ENCODE data around the gene HS6ST2. TPM values are rescaled to one million over a fixed set of nuclear protein-coding genes. Genes with fewer than 3 reads are reported as not detected.

The HS6ST2 gene
- polyA plus RNA-seq, 1 donor (not counting 4 experiments of a cell fraction or from before 2014, with no cell fraction given): 0.43 TPM

DNA sequence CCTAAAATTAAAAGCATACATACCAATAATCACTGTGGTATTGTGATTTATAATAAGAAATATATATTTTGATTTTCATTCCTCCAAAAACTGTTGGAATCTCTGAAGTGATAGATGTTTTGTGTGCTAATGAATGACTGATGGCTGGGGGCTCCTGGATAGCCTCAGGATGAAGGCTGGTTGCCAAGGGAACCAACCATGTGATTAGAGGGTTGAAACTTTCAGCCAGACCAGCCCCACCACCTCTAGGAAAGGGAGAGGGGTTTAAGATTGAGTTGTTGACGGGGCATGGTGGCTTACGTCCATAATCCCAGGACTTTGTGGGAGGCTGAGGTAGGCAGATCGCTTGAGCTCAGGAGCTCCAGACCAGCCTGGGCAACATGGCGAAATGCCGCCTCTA is 34.0 kb downstream of the HS6ST2 start:
- Histone ChIP-seq H2AFZ (ENCODE audit: control insufficient read depth, low read length) (no peak overlapping the region), H3K27me3 (ENCODE audit: control insufficient read depth, extremely low read depth, insufficient read depth, low read length) (no peaks in the 10 kb centered on the region), H3K4me3 (ENCODE audit: control insufficient read depth in 2 of 3, extremely low read depth in 1 of 3, insufficient read depth in 2 of 3, low read depth in 1 of 3, low read length in 3 of 3) (no peak overlapping the region), H3K36me3 (ENCODE audit: control insufficient read depth in 2 of 2, extremely low read depth in 1 of 2, insufficient read depth in 2 of 2, low read length in 2 of 2) (no peaks in the 10 kb centered on the region), H3K79me2 (ENCODE audit: control insufficient read depth, insufficient read depth, low read length) (no peaks in the 10 kb centered on the region), H4K20me1 (ENCODE audit: control insufficient read depth, extremely low read depth, insufficient read depth, low read length) (no peaks in the 10 kb centered on the region), H3K9me1 (ENCODE audit: control insufficient read depth, extremely low read depth, insufficient read depth, low read length) (no peaks in the 10 kb centered on the region), H3K9ac (ENCODE audit: control insufficient read depth, extremely low read depth, insufficient read depth, low read length) (no peak overlapping the region), H3K27ac (ENCODE audit: control insufficient read depth, insufficient read depth, low read length) (no peak overlapping the region), H3K4me2 (ENCODE audit: control insufficient read depth, extremely low read depth, insufficient read depth, low read depth, low read length) (no peak overlapping the region), H3K9me3 (ENCODE audit: control insufficient read depth, low read depth, low read length) (no peaks in the 10 kb centered on the region), H3K4me1 (ENCODE audit: control insufficient read depth, extremely low read depth, insufficient read depth, low read length) (no peaks in the 10 kb centered on the region)
- DNase-seq (ENCODE audit: low read depth, low spot score) (no peak), FAIRE-seq (no peak)
- no peak for TF ChIP-seq EZH2 (IDR thresholded peaks at IDR 0.05; ENCODE audit: low read length)
- TF ChIP-seq, protein P1, sequence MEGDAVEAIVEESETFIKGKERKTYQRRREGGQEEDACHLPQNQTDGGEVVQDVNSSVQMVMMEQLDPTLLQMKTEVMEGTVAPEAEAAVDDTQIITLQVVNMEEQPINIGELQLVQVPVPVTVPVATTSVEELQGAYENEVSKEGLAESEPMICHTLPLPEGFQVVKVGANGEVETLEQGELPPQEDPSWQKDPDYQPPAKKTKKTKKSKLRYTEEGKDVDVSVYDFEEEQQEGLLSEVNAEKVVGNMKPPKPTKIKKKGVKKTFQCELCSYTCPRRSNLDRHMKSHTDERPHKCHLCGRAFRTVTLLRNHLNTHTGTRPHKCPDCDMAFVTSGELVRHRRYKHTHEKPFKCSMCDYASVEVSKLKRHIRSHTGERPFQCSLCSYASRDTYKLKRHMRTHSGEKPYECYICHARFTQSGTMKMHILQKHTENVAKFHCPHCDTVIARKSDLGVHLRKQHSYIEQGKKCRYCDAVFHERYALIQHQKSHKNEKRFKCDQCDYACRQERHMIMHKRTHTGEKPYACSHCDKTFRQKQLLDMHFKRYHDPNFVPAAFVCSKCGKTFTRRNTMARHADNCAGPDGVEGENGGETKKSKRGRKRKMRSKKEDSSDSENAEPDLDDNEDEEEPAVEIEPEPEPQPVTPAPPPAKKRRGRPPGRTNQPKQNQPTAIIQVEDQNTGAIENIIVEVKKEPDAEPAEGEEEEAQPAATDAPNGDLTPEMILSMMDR (optimal IDR thresholded peaks at IDR 0.05 in 1 of 3, IDR thresholded peaks at IDR 0.05 in 1 of 3, conservative IDR thresholded peaks at IDR 0.05 in 1 of 3; ENCODE audit: extremely low read depth in 1 of 3, insufficient read depth in 2 of 3, low read length in 3 of 3): no peak
- dilution Hi-C loops (cut with MboI; ENCODE audit: extremely low pct_ligation_motif_present, low sequenced_read_pairs): no loop called here

DNA sequence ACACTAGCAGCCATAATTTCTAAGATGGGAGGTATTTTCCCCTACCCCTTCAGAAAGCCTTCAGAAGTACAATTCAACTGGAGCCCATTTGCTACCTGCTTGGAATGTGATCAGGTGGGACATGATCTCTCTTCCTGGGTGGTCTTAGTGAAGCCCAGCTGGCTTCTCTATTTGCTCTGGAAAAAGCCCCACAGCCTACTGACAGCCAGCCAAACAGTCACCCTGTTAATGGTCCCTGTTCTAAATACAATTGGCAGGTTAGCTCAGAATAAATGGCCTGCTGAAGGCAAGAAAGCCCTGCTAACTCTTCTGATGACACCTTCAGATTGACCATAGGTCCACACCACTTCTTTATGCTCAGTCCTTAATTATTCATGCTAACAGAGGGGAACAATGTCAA is 39.9 kb downstream of the HS6ST2 start:
- dilution Hi-C loops (cut with MboI; ENCODE audit: extremely low pct_ligation_motif_present, low sequenced_read_pairs): no loop called here
- FAIRE-seq: no peak
- no peaks in the 10 kb centered on the region for H3K79me2 ChIP-seq (ENCODE audit: control insufficient read depth, insufficient read depth, low read length)

More for the DNA sequence above, 39.9 kb downstream of the HS6ST2 start:
- Histone ChIP-seq H3K36me3 (ENCODE audit: control insufficient read depth in 2 of 2, extremely low read depth in 1 of 2, insufficient read depth in 2 of 2, low read length in 2 of 2) (no peaks in the 10 kb centered on the region), H3K9me3 (ENCODE audit: control insufficient read depth, low read depth, low read length) (no peaks in the 10 kb centered on the region), H3K4me2 (ENCODE audit: control insufficient read depth, extremely low read depth, insufficient read depth, low read depth, low read length) (no peak overlapping the region), H3K9me1 (ENCODE audit: control insufficient read depth, extremely low read depth, insufficient read depth, low read length) (no peaks in the 10 kb centered on the region), H3K4me3 (ENCODE audit: control insufficient read depth in 2 of 3, extremely low read depth in 1 of 3, insufficient read depth in 2 of 3, low read depth in 1 of 3, low read length in 3 of 3) (no peak overlapping the region), H4K20me1 (ENCODE audit: control insufficient read depth, extremely low read depth, insufficient read depth, low read length) (no peaks in the 10 kb centered on the region), H3K4me1 (ENCODE audit: control insufficient read depth, extremely low read depth, insufficient read depth, low read length) (no peaks in the 10 kb centered on the region), H3K27me3 (ENCODE audit: control insufficient read depth, extremely low read depth, insufficient read depth, low read length) (no peaks in the 10 kb centered on the region), H3K9ac (ENCODE audit: control insufficient read depth, extremely low read depth, insufficient read depth, low read length) (no peak overlapping the region), H3K27ac (ENCODE audit: control insufficient read depth, insufficient read depth, low read length) (no peak overlapping the region), H2AFZ (ENCODE audit: control insufficient read depth, low read length) (no peak overlapping the region)
- DNase-seq (ENCODE audit: low read depth, low spot score): no peak
- no peak for TF ChIP-seq EZH2 (IDR thresholded peaks at IDR 0.05; ENCODE audit: low read length)
- TF ChIP-seq, protein P1 (optimal IDR thresholded peaks at IDR 0.05 in 1 of 3, IDR thresholded peaks at IDR 0.05 in 1 of 3, conservative IDR thresholded peaks at IDR 0.05 in 1 of 3; ENCODE audit: extremely low read depth in 1 of 3, insufficient read depth in 2 of 3, low read length in 3 of 3): no peak
